IPS-18a (cell line): ENCODE measurements around the gene FABP3.
A peak's percentile ranks its signal among the peaks of the same experiment; 100 is the strongest.

ENCODE experiments used
- H3K27ac ChIP-seq: one replicate; pipeline ENCODE4 v1.5.1; 2013; ENCODE audit warnings: low read length
- H3K27me3 ChIP-seq: one replicate; pipeline ENCODE4 v1.6.1; 2013; ENCODE audit warnings: mild to moderate bottlenecking, low read length; ENCODE audit not compliant: control insufficient read depth, insufficient read depth
- H3K36me3 ChIP-seq: one replicate; pipeline ENCODE4 v1.6.1; 2013; ENCODE audit warnings: low read depth, low read length; ENCODE audit not compliant: control insufficient read depth
- H3K4me1 ChIP-seq: one replicate; pipeline ENCODE4 v1.6.1; 2013; ENCODE audit warnings: low read depth, low read length; ENCODE audit not compliant: control insufficient read depth
- H3K4me3 ChIP-seq: one replicate; pipeline ENCODE4 v1.5.1; 2013; ENCODE audit warnings: low read length
- H3K9ac ChIP-seq: one replicate; pipeline ENCODE4 v1.6.1; 2013; ENCODE audit warnings: mild to moderate bottlenecking, low read length, moderate library complexity
- H3K9me3 ChIP-seq: one replicate; pipeline ENCODE4 v1.6.1; 2013; ENCODE audit warnings: low read depth, low read length; ENCODE audit not compliant: control insufficient read depth

Gene FABP3

DNA sequence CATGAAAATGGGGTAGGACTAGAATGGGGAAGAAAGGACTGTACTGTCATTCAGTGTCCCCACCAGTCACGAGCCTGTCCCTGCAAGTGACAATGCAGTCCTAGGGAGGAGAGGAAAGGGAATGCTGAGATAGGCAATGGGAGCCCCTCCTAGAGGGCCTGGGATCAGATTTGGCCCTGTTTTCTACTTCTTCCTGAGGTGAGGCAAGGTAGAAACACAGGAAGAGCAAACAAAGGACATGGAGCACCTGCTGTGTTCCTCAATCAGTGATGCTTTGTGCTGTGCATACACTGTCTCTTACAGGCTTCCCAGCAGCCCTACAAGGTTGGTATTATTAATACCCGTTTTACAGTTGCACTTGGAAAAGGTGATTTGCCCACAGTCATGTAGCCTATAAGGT is 6.1 kb downstream of the FABP3 start:
- Histone ChIP-seq H3K36me3 (peaks cover 28% of the 10 kb centered on the region), H3K4me1 (peaks cover 13% of the 10 kb centered on the region), H3K9ac (no peak overlapping the region), H3K4me3 (no peak overlapping the region), H3K27me3 (no peaks in the 10 kb centered on the region), H3K9me3 (no peaks in the 10 kb centered on the region), H3K27ac (peak overlapping the region; percentile 34)

DNA sequence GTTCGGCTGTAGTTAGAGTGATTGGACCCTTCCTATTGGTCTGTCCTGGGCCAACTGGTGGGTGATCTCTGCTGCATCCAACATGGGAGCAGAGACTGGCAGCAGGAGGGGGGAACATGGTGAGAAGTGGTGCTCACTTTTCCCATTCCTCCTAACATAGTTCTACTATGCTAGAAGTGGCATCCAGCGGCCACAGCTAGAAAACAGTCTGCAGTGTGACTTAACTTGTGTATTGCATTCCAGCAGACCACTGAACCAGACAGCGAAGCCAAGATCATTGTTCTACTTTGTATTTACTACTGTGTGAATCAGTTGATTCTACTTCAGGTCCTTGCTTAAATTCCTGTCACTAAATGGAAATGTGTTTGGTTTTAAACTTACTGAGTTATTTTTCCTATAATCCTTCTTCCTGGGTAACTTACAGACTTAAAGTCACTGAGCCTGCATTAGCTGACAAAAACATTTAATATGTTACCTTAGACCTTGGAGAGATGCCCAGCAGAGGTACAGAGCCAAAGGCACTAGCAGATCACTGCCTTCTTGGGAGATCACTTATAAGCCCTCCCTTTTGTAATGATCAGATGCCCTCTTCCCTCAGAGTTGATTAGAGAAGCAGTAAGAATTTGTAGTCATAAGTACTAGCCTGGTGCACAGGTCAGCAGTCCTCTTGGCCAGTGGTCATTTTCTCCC is 8.2 kb downstream of the FABP3 start:
- peaks cover 13% of the 10 kb centered on the region for H3K4me1 ChIP-seq
- no peaks in the 10 kb centered on the region for H3K27me3 ChIP-seq
- H3K9ac ChIP-seq = no peak overlapping the region
- no peaks in the 10 kb centered on the region for H3K9me3 ChIP-seq
- peaks cover 28% of the 10 kb centered on the region for H3K36me3 ChIP-seq
- no peak overlapping the region for H3K27ac ChIP-seq
- H3K4me3 ChIP-seq = no peak overlapping the region

DNA sequence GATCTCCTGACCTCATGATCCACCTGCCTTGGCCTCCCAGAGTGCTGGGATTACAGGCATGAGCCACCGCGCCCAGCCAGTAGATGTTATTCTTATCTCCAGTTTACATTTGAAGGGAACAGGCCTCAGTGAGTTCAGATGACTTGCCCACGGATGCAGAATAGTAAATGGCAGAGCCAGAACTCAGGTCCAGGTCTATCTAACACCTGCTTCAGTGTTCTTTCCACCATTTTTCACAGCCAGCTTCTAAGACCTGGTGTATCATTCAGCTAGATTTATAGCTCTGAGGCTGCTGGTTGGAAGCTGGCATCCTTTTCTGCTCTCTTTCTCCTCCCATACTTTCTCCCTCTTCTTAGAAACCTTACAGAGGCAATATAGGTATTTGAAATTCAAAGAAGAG is 10.8 kb downstream of the FABP3 start:
- peaks cover 12% of the 10 kb centered on the region for H3K4me1 ChIP-seq
- peaks cover 28% of the 10 kb centered on the region for H3K36me3 ChIP-seq
- H3K4me3 ChIP-seq = no peak overlapping the region
- no peaks in the 10 kb centered on the region for H3K9me3 ChIP-seq
- no peak overlapping the region for H3K27ac ChIP-seq
- no peak overlapping the region for H3K9ac ChIP-seq
- no peaks in the 10 kb centered on the region for H3K27me3 ChIP-seq

GRCh38 chr1:31361607-31362006 is 11.3 kb downstream of the FABP3 start:
- no peaks in the 10 kb centered on the region for H3K27me3 ChIP-seq

DNA sequence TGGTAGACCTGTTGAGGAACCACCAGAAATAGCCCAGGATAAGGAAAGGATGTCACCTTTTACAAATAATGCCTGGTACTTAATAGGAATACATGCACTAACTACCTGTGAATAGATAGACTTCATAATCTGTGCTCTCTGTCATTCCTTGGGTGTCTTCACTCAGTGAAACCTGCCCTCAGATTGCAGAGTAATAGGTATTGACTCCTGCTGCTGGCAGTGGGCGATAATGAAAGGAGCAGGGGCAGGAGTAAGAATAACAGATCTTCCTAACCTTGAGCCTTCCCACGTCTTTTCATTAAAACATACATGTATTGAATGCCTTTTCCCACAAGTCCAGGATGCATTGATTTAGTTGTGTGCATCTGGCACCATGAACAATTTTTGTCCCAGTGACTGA is 16.4 kb downstream of the FABP3 start:
- H3K27ac ChIP-seq = no peak overlapping the region

More at GRCh38 chr1:31361607-31362006, 11.3 kb downstream of the FABP3 start:
- H3K4me1 ChIP-seq = peaks cover 7% of the 10 kb centered on the region
- no peak overlapping the region for H3K4me3 ChIP-seq
- no peak overlapping the region for H3K27ac ChIP-seq
- H3K9me3 ChIP-seq = no peaks in the 10 kb centered on the region
- H3K36me3 ChIP-seq = peaks cover 28% of the 10 kb centered on the region
- no peak overlapping the region for H3K9ac ChIP-seq

DNA sequence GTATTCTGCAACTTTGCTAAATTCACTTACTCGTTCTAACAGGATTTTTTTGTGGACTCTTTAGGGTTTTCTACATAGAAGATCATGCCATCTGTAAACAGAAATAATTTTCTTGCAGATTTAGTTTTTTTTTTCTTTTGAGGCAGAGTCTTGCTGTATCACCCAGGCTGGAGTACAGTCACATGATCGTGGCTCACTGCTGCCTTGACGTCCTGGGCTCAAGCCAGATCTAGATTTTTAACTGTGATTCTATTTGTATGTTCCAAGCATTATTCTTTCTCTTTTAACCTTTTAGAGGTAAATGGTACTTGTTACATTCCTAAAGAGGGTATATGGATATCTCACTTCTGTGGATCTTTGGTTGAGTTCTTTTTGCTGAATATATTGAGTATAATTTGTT is 18.6 kb downstream of the FABP3 start:
- H3K9me3 ChIP-seq = no peaks in the 10 kb centered on the region
- H3K4me3 ChIP-seq = no peak overlapping the region
- H3K27me3 ChIP-seq = no peaks in the 10 kb centered on the region
- no peak overlapping the region for H3K9ac ChIP-seq
- peaks cover 40% of the 10 kb centered on the region for H3K36me3 ChIP-seq
- H3K27ac ChIP-seq = no peak overlapping the region
- H3K4me1 ChIP-seq = no peaks in the 10 kb centered on the region

More for the DNA sequence above, 16.4 kb downstream of the FABP3 start:
- H3K4me3 ChIP-seq = no peak overlapping the region
- no peaks in the 10 kb centered on the region for H3K27me3 ChIP-seq
- no peaks in the 10 kb centered on the region for H3K4me1 ChIP-seq
- no peaks in the 10 kb centered on the region for H3K9me3 ChIP-seq
- no peak overlapping the region for H3K9ac ChIP-seq
- H3K36me3 ChIP-seq = peaks cover 29% of the 10 kb centered on the region

- Histone ChIP-seq H3K27ac (no peak overlapping the region), H3K9me3 (no peaks in the 10 kb centered on the region), H3K9ac (no peak overlapping the region), H3K4me1 (no peaks in the 10 kb centered on the region), H3K4me3 (no peak overlapping the region), H3K27me3 (no peaks in the 10 kb centered on the region), H3K36me3 (peaks cover 43% of the 10 kb centered on the region)
Measured at GRCh38 chr1:31348449-31348848, 24.4 kb downstream of the FABP3 start.

- Histone ChIP-seq H3K27me3 (no peaks in the 10 kb centered on the region), H3K4me3 (no peak overlapping the region), H3K4me1 (no peaks in the 10 kb centered on the region), H3K36me3 (peaks cover 32% of the 10 kb centered on the region), H3K9me3 (no peaks in the 10 kb centered on the region), H3K9ac (no peak overlapping the region), H3K27ac (no peak overlapping the region)
Measured at GRCh38 chr1:31346785-31347184, 26.1 kb downstream of the FABP3 start.

DNA sequence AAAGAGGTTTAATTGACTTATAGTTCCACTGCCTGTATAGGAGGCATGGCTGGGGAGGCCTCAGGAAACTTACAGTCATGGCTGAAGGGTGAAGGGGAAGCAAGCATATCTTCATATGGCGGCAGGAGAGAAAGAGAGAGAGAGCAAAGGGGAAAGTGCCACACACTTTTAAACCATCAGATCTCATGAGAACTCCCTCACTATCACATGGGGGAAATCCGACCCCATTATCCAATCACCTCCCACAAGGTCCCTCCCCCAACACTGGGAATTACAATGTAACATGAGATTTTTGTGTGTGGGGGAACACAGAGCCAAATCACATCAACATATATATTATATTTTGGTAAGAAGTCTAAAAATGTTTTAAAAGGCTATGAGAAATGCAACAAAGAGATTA is 27.2 kb downstream of the FABP3 start:
- Histone ChIP-seq H3K27me3 (no peaks in the 10 kb centered on the region), H3K9me3 (no peaks in the 10 kb centered on the region), H3K36me3 (peaks cover 24% of the 10 kb centered on the region), H3K27ac (no peak overlapping the region), H3K4me1 (no peaks in the 10 kb centered on the region), H3K9ac (no peak overlapping the region), H3K4me3 (no peak overlapping the region)

DNA sequence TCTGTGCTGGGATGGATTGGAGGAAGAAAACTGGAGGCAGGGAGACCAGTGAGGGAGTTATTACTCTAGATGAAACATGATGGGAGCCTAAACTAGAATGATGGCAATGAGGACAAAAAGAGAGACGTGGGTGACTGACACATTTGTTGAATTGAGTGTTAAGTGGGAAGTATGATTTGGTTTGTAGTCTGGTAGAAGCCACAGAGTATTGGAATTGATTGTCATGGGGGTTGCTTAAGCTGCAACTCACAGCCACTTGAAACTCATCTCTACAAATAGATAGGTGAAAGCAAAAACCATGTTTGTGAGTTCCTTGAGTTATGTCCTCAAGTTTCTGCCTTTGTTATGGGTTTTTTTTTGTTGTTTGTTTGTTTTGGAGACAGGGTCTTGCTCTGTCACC is 28.4 kb downstream of the FABP3 start:
- H3K27me3 ChIP-seq = no peaks in the 10 kb centered on the region
- no peaks in the 10 kb centered on the region for H3K9me3 ChIP-seq
- H3K36me3 ChIP-seq = peaks cover 22% of the 10 kb centered on the region
- no peak overlapping the region for H3K9ac ChIP-seq
- no peak overlapping the region for H3K27ac ChIP-seq
- H3K4me1 ChIP-seq = no peaks in the 10 kb centered on the region
- no peak overlapping the region for H3K4me3 ChIP-seq

DNA sequence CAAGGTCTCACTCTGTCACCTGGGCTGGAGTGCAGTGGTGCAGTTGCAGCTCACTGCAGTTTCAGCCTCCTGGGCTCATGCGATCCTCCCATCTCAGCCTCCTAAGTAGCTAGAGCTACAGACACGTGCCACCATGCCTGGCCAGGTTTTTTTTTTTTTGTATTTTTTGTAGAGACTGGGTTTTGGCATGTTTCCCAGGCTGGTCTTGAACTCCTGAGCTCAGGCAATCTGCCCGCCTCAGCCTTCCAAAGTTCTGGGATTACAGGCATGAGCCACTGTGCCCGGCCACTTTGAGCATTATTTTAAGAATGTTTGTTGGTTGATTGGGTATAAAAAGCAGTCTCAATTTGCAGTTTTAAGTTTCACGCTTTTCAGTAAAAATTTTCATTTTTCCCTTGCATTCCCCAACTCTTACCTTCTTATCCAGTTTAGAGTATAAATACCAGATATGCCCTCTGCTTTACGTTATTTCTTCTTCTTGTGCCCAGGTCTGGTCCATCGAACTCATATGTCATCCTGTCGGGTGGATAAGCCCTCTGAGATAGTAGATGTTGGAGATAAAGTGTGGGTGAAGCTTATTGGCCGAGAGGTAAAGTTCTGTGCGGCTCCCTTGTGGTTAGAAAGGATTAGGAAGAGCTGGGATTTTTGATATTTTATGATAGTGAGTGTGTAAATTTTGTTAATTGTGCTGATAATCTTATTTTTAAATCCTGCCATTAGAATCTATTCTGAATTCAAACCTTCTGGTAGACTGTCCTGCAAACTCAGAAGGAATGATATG is 36.0 kb downstream of the FABP3 start:
- Histone ChIP-seq H3K4me3 (no peak overlapping the region), H3K9ac (no peak overlapping the region), H3K27ac (no peak overlapping the region), H3K36me3 (peaks cover 15% of the 10 kb centered on the region), H3K9me3 (no peaks in the 10 kb centered on the region), H3K4me1 (no peaks in the 10 kb centered on the region), H3K27me3 (no peaks in the 10 kb centered on the region)

DNA sequence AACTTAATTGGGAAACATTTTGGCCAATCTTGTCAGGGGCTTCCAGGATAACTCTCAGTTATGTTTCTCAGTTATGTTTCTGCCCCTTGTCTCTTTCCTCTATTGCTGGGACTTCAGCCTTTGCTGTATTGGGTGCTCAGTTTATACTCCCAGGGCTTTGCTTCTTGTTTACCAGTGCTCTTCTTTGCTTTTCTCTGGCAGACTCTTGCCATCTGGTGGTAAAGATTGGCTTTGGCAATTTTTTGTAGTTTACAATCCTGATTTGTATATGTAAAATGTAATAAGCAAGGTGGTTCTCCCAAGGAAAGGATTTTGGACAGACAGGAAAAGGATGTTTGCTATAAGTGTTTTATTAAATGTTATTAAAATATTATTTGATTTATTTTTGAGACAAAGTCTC is 37.9 kb downstream of the FABP3 start:
- H3K9me3 ChIP-seq = no peaks in the 10 kb centered on the region
- no peak overlapping the region for H3K4me3 ChIP-seq
- H3K9ac ChIP-seq = no peak overlapping the region
- peaks cover 15% of the 10 kb centered on the region for H3K36me3 ChIP-seq
- H3K27me3 ChIP-seq = no peaks in the 10 kb centered on the region
- no peak overlapping the region for H3K27ac ChIP-seq
- no peaks in the 10 kb centered on the region for H3K4me1 ChIP-seq
